ENCODE measurements around the gene RAVER1.
"Not testable (repeated sequence)": the region's sequence is repeated elsewhere in the genome, so short reads cannot be mapped to it uniquely, and the experiment has no call there.

Gene RAVER1, protein sequence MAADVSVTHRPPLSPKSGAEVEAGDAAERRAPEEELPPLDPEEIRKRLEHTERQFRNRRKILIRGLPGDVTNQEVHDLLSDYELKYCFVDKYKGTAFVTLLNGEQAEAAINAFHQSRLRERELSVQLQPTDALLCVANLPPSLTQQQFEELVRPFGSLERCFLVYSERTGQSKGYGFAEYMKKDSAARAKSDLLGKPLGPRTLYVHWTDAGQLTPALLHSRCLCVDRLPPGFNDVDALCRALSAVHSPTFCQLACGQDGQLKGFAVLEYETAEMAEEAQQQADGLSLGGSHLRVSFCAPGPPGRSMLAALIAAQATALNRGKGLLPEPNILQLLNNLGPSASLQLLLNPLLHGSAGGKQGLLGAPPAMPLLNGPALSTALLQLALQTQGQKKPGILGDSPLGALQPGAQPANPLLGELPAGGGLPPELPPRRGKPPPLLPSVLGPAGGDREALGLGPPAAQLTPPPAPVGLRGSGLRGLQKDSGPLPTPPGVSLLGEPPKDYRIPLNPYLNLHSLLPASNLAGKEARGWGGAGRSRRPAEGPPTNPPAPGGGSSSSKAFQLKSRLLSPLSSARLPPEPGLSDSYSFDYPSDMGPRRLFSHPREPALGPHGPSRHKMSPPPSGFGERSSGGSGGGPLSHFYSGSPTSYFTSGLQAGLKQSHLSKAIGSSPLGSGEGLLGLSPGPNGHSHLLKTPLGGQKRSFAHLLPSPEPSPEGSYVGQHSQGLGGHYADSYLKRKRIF

GRCh38 chr19:10332965-10333757, at the start of gene RAVER1:
TSS of gene RAVER1 (minus strand) at chr19:10333529. CDS start at chr19:10333507, 22 bp downstream.
- peak; percentile 89 to 97 (median 94) for DNase-seq

GRCh38 chr19:10383223-10383499, 49.8 kb upstream of the RAVER1 start:
- not testable (repeated sequence) for DNase-seq

- peak; percentile 91 to 94 (median 92) for DNase-seq
These were observed 47.2 kb upstream of the RAVER1 start, which contains the start of gene TYK2 for GRCh38 chr19:10380313-10381102. TSS of gene TYK2 (minus strand) at chr19:10380572. CDS start at chr19:10378406, 2,166 bp downstream.

DNA sequence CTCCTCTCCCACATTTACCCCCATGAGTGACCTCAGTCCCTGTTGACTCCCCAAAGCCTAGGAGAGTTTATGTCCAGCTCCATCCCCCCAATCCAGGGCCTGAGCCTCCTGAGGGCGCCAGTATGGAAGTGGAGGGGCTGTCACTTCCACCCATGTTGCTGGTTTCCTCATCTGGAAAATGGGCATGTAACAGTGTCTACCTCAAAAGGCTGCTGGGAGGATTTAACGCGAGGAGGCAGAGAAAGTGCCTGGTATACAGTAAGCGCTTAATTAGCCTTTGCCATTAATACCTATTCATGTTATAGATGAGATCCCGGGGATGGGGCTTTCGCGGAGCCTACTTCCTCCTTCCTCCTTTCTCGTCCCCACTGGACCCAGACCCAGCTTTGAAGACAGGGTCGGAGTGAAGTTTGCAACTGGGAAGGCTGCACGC, 46.6 kb upstream of the RAVER1 start:
- no peak for DNase-seq

DNA sequence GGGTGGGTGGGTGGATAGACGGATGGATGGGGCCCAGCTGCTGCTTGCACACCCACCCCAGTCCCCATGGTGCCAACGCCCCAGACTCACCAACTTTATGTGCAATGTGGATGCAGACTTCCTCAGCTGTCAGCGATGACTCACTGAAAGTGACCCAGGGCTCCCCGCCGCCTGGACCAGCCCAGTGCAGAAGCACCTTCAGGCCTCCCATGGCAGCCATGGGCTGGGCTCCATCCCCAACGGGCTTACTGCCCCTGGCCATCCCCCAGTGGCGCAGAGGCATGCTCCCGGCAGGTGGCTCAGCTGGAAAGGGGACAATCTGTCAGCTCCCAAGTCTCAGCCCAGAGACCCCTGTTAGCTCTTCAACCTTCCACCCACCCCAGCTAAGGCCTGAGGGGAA, 44.8 kb upstream of the RAVER1 start:
- no peak for DNase-seq

- DNase-seq: not testable (repeated sequence)
These were observed 43.9 kb upstream of the RAVER1 start for GRCh38 chr19:10377140-10377640.

DNA sequence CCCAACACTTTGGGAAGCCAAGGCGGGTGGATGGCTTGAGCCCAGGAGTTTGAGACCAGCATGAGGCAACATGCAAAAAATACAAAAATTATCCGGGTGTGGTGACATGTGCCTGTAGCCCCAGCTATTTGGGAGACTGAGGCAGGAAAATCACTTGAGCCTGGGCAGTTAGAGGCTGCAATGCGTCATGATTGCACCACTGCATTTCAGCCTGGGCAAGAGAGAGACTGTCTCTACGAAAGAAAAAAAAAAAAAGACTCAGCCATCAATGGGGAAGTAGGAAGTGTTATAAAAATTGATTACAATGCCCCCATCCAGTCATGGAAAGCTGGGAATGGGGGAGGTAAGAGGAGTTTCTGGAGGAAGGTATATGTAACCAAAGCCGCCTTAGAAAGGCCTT, 41.6 kb upstream of the RAVER1 start:
- no peak for DNase-seq

DNA sequence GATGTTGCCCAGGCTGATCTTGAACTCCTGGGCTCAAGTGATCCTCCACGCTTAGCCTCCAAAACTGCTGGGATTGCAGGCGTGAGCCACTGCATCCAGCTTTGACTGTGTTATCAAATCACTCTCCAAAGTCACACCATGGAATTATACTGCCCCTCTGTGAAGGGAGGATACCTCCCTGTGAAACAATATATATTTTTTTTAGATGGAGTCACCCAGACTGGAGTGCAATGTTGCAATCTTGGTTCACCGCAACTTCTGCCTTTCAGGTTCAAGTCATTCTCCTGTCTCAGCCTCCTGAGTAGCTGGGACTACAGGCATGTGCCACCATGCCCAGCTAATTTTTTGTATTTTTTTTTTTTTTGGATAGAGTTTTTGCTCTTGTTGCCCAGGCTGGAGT, 39.4 kb upstream of the RAVER1 start:
- no peak for DNase-seq

DNA sequence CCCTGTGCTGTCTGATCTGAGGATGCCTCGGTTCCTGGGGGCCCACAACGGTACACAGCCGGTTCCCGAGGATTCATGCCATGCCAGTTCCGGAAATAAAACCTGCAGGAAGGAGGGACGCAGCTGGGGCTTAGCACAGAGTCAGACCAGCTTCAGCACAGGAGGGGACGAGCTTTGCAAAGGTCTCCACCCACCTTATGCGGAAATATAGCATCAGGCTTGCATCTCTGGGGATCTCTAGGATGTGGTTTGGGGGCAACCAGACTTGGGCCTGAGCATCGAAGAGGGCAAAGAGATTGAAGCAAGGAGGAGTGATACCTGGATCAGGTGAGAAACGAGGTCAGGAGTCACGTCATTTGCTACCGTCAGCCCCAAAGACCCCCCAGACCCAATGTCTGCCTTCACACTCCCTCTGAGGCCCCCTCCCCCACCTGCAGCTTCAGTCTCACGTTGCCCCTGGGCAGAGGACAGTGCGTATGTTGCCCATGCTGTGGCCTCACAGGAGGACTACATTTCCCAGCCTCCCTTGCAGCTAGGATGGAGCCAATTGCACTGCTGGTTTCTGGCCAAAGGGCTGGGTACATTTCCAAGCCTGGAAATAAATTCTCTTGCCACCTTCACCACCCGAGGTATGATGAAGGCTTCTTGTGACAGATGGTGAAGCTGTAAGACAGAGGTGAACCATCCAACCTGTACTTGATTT, 34.9 kb upstream of the RAVER1 start:
- DNase-seq: no peak

DNA sequence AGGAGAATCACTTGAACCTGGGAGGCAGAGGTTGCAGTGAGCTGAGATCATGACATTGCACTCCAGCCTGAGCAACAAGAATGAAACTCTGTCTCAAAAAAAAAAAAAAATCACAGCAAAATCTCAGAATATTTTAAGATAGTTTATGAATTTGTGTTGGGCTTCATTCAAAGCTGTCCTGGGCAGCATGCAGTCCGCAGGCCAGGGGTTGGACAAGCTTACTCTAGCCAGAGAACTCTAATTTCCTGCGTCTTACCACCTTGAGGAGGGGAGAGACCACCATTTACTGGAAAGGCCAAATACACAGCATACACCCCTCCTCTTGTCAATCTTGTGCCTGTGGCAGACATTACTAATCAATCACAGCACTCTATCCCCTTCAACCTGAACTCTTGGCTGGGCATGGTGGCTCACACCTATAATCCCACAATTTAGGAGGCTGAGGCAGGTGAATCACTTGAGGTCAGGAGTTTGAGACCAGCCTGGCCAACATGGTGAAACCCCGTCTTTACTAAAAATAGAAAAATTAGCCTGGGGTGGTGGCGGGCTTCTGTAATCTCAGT, 33.7 kb upstream of the RAVER1 start:
- DNase-seq: not testable (repeated sequence)

DNA sequence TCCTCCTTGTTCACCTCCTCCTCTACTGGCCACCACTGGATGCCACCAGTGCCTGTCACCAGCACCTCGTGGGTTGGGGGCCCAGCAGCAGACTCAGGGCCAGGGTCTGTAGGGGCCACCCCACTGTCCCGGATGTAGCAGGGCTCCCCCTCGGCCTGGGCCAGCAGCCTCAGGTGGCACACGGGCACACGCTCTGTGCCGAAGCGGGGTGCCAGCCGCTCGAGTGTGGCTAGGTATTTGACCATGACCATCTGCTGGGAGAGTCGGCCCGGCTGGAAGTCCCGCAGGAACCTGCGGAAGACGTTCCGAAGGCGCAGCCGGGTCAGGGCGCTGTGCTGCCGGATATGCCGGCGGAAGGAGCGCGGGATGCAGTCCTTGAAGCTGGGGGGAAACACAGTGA, 32.2 kb upstream of the RAVER1 start:
- no peak for DNase-seq

GRCh38 chr19:10364644-10365043, 31.3 kb upstream of the RAVER1 start:
- no peak for DNase-seq

- DNase-seq: no peak
These were observed 30.5 kb upstream of the RAVER1 start for GRCh38 chr19:10363789-10364281.

DNA sequence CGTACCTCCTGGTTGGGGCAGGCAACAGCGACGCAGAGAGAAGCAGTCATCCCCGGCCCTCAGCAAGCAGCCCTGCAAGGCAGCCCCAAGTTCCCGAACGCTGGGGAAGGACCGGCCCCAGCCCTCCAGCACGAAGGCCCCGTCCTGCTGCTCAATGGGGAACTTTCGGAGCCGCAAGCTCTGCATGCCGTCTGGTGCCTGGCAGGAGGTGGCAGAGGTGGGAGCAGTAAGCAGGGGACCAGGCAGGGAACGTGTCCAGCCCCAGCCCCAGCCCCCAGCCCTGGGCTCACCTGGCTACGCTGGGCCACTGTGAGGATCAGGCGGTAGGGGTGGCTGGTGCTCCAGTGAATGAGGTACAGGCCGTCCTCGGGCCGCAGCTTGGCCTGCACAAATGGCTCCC, 28.9 kb upstream of the RAVER1 start:
- no peak for DNase-seq

- DNase-seq: no peak
These were observed 28.3 kb upstream of the RAVER1 start for GRCh38 chr19:10361569-10362011.

DNA sequence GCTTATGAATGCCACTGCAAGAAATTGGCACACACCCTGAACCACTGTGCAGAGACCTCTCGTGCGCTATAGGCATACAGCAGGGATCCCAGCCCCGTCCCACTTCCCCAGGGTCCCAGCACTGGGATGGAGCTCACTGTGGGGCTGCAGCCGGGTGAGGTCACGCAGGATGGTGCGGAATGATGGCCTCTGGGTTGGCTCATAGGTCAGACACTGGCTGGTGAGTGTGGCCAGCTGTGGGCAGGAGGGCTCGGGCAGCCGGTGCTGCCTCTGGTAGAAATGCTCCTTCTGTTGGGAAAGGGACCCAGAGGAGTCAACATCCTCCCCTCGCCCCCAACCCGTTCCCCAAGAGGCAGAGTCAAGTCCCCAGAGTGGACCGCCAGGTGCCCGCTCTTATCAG, 23.1 kb upstream of the RAVER1 start:
- no peak for DNase-seq

- peak in 2 of 4 experiments; percentile 9 to 17 for DNase-seq
These were observed 20.6 kb upstream of the RAVER1 start for GRCh38 chr19:10353793-10354391.

GRCh38 chr19:10352764-10353671, 19.7 kb upstream of the RAVER1 start:
- no peak for DNase-seq

DNA sequence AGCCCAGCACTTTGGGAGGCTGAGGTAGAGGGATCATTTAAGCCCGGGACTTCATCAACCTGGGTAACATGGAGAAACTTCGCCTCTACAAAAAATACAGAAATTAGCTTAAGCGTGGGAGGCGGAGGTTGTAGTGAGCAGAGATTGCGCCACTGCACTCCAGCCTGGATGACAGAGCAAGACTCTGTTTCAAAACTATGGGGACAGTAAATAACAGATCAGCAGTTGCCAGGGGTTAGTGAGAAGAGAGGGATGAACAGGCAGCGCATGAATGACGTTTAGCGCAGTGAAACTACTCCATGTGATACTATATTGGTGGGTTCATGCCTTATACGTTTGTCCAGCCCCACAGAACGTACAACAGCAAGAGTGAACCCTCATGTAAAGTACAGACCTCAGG, 13.2 kb upstream of the RAVER1 start:
- no peak for DNase-seq

DNA sequence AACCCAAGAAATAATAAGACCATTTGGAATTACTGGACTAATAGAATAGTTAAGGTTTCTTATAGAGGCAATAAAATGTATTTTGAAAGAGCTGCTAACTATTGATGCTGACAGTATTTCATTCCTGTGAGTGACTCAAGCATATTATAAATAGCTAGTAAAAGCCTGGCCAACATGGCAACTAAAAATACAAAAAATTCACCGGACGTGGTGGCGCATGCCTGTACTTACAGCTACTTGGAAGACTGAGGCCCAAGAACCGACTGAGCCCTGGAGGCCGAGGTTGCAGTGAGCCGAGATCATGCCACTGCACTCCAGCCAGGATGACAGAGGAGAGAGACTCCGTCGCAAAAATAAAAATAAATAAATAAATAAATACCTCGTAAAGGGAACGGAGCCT, 11.5 kb upstream of the RAVER1 start:
- DNase-seq: no peak
